Glutamatergic neuron (in vitro differentiated cells): ENCODE results near the gene SELENON. TPM values are rescaled to one million over a fixed set of nuclear protein-coding genes. Genes with fewer than 3 reads are reported as not detected.

Experiments used
- DNase-seq: peaks from one replicate; pipeline ENCODE4 v3.0.0; 2022
- H3K27ac Mint-ChIP-seq: one replicate; pipeline ENCODE4 v1.8.0; 2020; ENCODE audit warnings: mild to moderate bottlenecking, mixed read lengths, inconsistent platforms; ENCODE audit not compliant: unreplicated experiment
- H3K27me3 Mint-ChIP-seq: one replicate; pipeline ENCODE4 v1.8.0; 2020; ENCODE audit warnings: mild to moderate bottlenecking, moderate library complexity, mixed read lengths, inconsistent platforms; ENCODE audit not compliant: unreplicated experiment
- H3K36me3 Mint-ChIP-seq: one replicate; pipeline ENCODE4 v1.8.0; 2020; ENCODE audit warnings: mild to moderate bottlenecking, mixed read lengths, inconsistent platforms; ENCODE audit not compliant: unreplicated experiment
- H3K4me1 Mint-ChIP-seq: one replicate; pipeline ENCODE4 v1.8.0; 2020; ENCODE audit warnings: mild to moderate bottlenecking, low read depth, mixed read lengths, inconsistent platforms; ENCODE audit not compliant: unreplicated experiment
- H3K4me3 Mint-ChIP-seq: one replicate; pipeline ENCODE4 v1.8.0; 2020; ENCODE audit warnings: mild to moderate bottlenecking, mixed read lengths, inconsistent platforms; ENCODE audit not compliant: unreplicated experiment
- H3K9me3 Mint-ChIP-seq: one replicate; pipeline ENCODE4 v1.8.0; 2020; ENCODE audit warnings: mild to moderate bottlenecking, moderate library complexity, mixed read lengths, inconsistent platforms; ENCODE audit not compliant: unreplicated experiment
- CTCF ChIP-seq: fragments of 200-600 bp; sonication (generic); IDR thresholded peaks from one replicate; pipeline ENCODE4 v1.5.0; 2021; ENCODE audit not compliant: partially characterized antibody, unreplicated experiment
- total RNA-seq: library from RNA; stranded (reverse); fragmentation: NEBNext Ultra II Directional; extraction: Animal tissue kit (Norgen Biotek cat#: 25700); gene quantifications from one replicate; pipeline ENCODE4 v1.2.1, GENCODE V29; 2021; ENCODE audit not compliant: unreplicated experiment

Gene SELENON
- total RNA-seq, 1 donor from 2014 or later: 79.8 TPM

GRCh38 chr1:25756215-25756614, 43.8 kb upstream of the SELENON start:
- H3K4me1 Mint-ChIP-seq: peaks cover 10% of the 10 kb centered on the region
- H3K27ac Mint-ChIP-seq: no peak overlapping the region
- peaks cover 1% of the 10 kb centered on the region for H3K36me3 Mint-ChIP-seq
- no peak for DNase-seq
- H3K27me3 Mint-ChIP-seq: peaks cover 3% of the 10 kb centered on the region
- H3K4me3 Mint-ChIP-seq: no peak overlapping the region
- peaks cover 2% of the 10 kb centered on the region for H3K9me3 Mint-ChIP-seq
- TF ChIP-seq CTCF: no peak

- H3K4me1 Mint-ChIP-seq: peaks cover 10% of the 10 kb centered on the region
- H3K9me3 Mint-ChIP-seq: peaks cover 2% of the 10 kb centered on the region
- H3K27ac Mint-ChIP-seq: no peak overlapping the region
- H3K36me3 Mint-ChIP-seq: no peaks in the 10 kb centered on the region
- H3K4me3 Mint-ChIP-seq: no peak overlapping the region
- peaks cover 2% of the 10 kb centered on the region for H3K27me3 Mint-ChIP-seq
- TF ChIP-seq CTCF: no peak
- DNase-seq: no peak
These were observed 42.7 kb upstream of the SELENON start for GRCh38 chr1:25757151-25757845.

- no peaks in the 10 kb centered on the region for H3K36me3 Mint-ChIP-seq
- H3K9me3 Mint-ChIP-seq: peaks cover 2% of the 10 kb centered on the region
- no peak for TF ChIP-seq CTCF
- H3K27me3 Mint-ChIP-seq: peaks cover 1% of the 10 kb centered on the region
- no peak overlapping the region for H3K27ac Mint-ChIP-seq
- DNase-seq: no peak
- no peak overlapping the region for H3K4me3 Mint-ChIP-seq
- H3K4me1 Mint-ChIP-seq: peaks cover 10% of the 10 kb centered on the region
These were observed 42.2 kb upstream of the SELENON start for GRCh38 chr1:25757846-25758185.

- no peaks in the 10 kb centered on the region for H3K36me3 Mint-ChIP-seq
- H3K4me1 Mint-ChIP-seq: peaks cover 10% of the 10 kb centered on the region
- peaks cover 2% of the 10 kb centered on the region for H3K9me3 Mint-ChIP-seq
- no peak overlapping the region for H3K27ac Mint-ChIP-seq
- peaks cover 1% of the 10 kb centered on the region for H3K27me3 Mint-ChIP-seq
- H3K4me3 Mint-ChIP-seq: no peak overlapping the region
- no peak for TF ChIP-seq CTCF
- no peak for DNase-seq
These were observed 41.4 kb upstream of the SELENON start for GRCh38 chr1:25758466-25759070.

- Mint-ChIP-seq H3K27ac (no peak overlapping the region), H3K27me3 (peaks cover 2% of the 10 kb centered on the region), H3K4me3 (no peak overlapping the region), H3K36me3 (no peaks in the 10 kb centered on the region), H3K4me1 (peaks cover 5% of the 10 kb centered on the region), H3K9me3 (no peaks in the 10 kb centered on the region)
- TF ChIP-seq CTCF: no peak
- no peak for DNase-seq
These were observed 39.8 kb upstream of the SELENON start for GRCh38 chr1:25760122-25760719.
